ENCODE measurements around the gene NOTUM.

DNA sequence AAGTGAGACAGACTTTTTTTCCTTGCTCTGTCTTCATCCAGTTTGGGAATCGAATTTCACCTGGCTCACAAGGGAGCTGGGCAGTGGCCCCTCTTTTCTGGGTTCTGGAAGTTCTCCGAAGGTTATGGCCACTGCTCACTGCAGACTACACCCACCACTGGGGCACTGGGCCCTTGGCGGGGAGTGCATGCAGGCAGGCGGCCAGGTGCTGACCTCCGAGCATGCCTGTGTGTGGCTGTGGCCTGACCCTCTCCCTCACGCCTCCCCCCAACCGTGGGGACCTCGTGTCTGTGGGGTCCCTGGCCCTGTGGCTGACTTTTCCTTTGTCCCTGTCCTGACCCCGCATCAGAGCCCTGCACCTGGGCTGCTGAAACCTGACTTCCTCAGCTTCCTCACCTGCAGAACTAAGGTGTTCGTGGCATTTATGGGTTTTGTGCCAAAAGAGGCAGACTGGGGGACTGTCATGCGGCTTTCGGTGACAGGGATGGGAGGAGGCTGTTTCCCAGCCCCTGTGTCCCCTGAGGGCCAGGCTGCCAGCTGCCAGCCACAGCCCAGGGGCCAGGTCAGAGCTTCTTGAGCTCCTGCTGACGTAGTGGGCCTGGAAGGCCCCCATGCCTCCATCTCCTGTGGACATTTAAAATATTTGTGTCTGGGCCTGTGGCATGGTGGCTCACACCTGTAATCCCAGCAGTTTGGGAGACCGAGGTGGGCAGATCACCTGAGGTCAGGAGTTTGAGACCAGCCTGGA, 37.9 kb upstream of the NOTUM start:
- TF ChIP-seq POLR2A (IDR thresholded peaks at IDR 0.05; ENCODE audit: low read depth, low read length), result no peak
- TF ChIP-seq TAF1 (IDR thresholded peaks at IDR 0.05; ENCODE audit: low read depth, low read length), result no peak

All from GM12891 (cell line).